ENCODE measurements around the gene CFAP43.

The CFAP43 gene

DNA sequence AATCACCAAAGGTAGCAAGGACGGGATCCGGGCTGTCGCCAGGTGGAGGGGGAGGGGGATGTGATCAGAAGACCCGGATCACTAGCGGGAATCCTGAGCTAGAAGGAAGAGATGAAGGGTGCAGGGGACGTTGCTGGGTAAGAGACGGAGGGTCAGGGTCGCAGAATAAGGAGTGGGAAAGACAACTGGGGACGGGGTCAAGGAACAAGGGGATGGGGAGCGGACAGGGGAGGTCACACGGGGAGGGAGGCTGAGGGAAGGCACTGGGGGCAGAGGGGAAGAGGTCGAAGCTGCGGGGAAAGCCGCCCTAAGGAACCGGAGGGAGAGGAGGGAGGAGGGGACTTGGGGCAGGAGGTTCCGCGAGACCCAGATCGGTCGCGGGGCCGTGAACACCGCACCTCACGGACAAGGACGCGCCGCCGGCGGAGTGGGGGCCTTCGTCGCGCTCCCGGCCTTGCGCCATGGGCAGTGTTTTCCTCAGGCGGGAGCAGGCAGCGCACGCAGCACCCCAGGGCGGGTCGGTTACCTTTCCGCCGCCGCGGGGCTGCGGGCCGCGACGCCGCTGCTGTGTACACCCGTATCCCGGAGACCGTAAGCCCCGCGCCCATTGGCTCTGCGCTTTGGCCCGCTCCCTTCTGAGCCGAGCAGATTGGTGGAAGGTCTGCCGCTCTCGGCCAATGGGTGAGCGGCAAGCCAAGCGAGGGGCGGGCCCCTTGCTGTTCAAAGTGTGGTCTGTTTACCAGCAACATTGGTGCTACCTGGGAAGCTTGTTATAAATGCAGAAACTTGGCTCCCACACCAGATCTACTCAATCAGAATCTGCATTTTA, at the start of gene CFAP43:
Gene CFAP43, minus strand, starts transcription at position 581 of the 829 bp plus-strand sequence. Its CDS starts 118 bp downstream, at position 463.
- peak; percentile 97 to 99 (median 99) for DNase-seq

GRCh38 chr10:104281694-104282093, 49.5 kb upstream of the CFAP43 start:
- no peak for DNase-seq

GRCh38 chr10:104279550-104280259, 47.5 kb upstream of the CFAP43 start:
- no peak for DNase-seq

- DNase-seq: no peak
Measured at GRCh38 chr10:104277785-104278184, 45.6 kb upstream of the CFAP43 start.

- DNase-seq: no peak
Measured at GRCh38 chr10:104276192-104276591, 44.0 kb upstream of the CFAP43 start.

GRCh38 chr10:104274762-104275721, 42.9 kb upstream of the CFAP43 start:
- DNase-seq: peak in 5 of 6 experiments; percentile 6 to 36 (median 29)

DNA sequence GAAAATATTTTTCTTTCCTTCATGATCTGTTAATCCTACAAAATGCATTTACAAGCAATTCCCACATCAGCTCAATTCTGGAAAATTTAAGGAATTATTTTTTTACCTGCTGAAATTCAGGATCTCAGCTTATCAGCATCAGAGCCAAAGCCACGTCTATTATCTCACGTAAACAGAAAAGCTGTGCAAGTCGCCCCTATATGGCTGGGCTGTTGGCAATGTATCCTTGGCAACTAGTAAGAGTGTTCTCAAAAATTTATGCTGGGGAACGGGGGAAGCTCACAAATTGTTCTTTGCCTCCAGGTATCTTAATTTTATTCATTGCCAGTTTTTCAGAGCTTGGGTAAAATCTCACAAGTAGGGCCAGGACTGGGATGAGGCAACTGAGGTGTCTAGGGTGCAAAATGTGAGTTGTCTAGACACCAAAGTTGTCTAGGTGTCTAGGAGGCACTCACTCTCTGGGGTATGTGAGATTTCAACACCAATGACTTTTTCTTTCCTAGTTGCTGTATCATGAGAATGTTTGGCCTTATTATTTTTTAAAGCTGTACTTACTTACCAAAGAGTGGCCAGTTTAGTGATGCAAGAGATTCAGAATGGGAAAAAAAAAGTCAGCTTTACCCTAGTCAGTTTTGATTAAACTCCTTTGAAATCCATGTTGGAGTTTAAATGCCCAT, 41.9 kb upstream of the CFAP43 start:
- DNase-seq: no peak

DNA sequence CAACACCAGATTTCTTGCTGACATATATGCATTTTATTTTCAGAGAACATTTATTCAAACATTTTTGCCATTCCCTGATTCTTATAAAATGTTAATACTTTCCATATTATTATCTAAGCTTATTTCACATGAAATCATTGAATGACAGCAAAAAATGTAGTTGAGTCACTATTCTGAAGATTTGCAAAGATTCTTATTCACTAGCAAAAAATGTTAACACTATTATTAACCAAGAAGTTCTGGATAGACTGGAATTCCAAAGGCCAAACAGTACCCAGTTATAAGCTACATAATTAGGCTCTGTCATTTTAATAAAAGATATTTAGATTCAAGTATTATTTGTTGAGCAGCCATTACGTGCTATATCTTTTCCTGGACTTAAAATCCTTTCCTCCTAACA, 41.1 kb upstream of the CFAP43 start:
- DNase-seq: no peak

DNA sequence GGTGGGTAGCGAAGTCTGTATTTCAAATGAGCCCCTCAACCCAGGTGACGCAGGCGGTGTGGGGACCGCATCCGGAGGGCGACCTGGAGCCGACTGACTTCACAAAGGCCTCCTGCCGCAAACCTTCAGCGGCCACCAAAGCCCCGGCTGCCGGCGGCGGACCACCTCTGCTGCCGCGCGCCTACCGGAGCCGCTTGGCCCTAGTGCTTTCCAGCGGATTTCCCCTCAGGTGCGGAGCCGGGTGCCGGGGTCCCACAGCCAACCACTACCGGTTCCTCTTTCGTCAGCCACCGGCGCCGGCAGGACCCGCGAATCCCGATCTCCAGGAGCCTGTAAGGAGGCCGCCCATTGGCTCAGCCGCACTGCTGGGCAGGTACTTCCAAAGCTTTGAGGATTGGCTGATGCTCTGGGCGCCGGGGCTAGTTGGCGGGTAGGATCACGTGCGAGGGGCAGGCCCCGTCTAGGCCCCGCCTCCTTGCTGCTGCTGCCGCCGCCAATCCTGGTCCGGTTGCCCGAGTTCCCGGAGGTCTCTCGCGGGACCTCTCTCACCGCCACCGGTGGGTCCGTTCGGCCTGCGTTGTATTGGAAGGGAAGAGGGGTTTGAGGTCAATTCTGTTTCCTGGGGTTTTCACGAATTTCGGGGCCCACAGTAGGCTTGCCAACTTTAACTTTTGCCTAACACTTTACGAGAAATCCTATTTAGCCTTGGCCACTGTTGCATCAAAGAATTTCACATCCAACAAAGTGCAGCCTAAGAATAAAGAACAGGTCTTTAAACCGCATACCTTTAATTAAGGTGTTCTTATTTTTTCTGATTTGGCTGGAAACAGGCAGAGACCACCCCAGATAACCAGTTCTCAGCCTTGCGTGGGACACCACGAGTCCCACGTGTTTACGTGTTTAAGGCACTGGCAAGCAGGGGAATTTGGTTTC, 36.8 kb upstream of the CFAP43 start, which contains the start of gene GSTO2:
Gene GSTO2, plus strand, starts transcription at position 472 of the 933 bp plus-strand sequence. CDS start 5,732 bp downstream, outside the sequence.
- peak; percentile 94 to 99 (median 98) for DNase-seq

DNA sequence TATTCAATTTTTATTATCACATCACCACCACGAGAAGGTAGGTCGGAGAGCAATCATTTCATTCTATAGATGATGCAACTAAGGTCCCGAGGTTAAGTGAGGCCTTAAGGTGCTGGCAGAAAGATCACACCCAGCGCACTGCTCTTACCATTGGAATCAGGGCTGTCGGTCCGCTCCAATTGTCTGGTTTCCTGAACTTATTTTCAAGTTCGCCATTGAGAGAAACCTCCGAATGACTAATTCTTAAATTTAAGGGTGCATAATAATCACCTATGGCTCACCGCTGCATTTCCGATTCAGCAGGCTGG, 36.2 kb upstream of the CFAP43 start:
- DNase-seq: no peak

DNA sequence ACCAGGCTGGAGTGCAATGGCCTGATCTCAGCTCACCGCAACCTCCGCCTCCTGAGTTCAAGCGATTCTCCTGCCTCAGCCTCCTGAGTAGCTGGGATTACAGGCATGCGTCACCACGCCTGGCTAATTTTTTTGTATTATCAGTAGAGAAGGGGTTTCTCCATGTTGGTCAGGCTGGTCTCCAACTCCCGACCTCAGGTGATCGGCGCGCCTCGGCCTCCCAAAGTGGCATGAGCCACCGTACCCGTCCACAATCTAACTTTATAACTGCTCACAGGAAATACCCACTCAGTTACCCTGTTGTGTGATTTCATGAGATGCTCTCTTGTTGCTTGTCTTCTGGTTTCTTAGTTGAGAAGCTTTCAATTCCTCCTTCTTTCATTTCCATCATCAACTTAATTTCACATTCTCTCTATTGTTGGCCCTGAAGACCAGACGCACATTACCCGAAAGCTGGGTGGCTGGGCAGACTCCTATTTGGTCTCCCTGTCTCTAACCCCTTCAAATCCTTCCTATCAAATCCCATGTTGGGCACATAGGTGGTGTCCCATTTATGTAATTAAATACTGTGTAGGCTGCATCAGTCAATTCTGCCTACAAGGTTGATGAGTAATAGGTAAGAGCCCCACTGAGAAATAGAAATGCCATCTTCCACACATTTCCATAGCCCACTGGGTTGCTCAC, 35.7 kb upstream of the CFAP43 start:
- DNase-seq: peak in 1 of 6 experiments; percentile 19

DNA sequence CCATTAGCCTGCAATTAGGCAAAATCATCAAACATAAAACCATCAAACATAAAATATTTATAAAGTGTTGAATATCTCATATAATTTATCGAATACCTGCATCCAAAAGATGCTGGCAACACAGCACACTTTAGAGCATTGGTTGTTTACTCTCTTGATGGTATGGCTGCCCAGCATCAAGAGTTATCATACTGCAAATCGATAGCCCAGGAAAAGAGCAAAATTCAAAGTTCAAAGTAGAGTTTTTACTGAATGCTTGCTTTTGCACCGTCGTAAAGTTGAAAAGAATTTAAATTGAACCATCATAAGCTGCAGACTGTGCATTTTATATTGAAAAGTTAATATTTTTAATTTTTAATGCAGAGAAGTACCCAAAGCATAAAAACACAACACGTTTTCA, 32.6 kb upstream of the CFAP43 start:
- no peak for DNase-seq

DNA sequence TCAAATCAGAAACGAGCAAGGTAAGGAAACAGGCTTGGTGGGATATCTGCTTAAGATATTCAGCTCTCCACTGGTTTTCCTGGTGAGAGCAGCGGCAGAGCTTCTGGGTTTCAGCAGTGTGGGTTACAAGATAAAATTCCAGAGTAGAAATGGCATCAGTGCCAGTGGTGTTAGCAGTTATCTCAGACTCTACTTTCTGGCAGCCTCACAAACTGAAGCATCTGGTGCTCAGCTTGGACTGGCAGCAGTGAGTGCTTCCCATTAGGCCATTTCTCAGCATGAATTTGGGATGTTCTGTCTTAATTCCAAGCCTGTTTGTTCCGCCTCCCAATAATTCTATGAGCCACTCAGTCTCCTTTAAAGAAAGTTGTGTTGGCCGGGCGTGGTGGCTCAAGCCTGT, 29.9 kb upstream of the CFAP43 start:
- no peak for DNase-seq

GRCh38 chr10:104260775-104261115, 28.6 kb upstream of the CFAP43 start:
- no peak for DNase-seq

DNA sequence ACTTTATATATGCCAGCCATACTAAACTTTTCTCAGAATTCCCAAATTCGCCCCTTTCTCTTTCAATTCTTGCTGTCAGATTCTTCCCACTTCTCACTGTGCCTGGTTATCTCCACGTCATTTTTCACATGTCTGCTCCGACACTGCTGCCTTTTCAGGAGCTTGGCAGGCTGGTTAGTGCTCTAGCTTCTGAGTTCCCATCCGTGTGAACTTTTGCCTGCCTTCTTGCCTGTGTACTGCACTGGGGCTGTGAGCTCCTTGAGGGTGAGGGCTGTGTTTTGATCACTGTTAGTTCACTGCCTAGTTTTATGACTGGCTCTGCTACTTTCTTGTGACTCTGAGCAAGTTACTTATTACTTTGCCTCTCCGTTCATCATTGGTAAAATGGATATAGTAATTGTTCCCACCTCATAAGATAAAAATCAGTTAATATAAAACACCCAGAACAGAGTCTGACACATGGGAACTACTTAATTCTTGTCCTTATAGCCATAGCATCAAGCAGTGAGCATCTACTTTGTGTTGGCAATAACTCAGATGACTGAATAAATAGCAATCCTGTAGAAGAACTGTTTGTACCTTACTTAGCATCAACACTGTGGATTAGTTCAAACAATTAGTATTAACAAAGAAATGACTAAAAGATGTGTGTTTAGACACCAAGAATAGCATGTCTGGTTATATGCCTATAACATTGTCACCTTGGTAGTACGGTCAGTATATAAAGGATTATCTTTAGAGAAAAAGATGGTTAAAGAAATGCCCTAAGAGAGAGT, 28.0 kb upstream of the CFAP43 start:
- DNase-seq: no peak

- DNase-seq: no peak
Measured at GRCh38 chr10:104259456-104259855, 27.3 kb upstream of the CFAP43 start.

- DNase-seq: no peak
Measured at GRCh38 chr10:104258209-104258608, 26.0 kb upstream of the CFAP43 start.

DNA sequence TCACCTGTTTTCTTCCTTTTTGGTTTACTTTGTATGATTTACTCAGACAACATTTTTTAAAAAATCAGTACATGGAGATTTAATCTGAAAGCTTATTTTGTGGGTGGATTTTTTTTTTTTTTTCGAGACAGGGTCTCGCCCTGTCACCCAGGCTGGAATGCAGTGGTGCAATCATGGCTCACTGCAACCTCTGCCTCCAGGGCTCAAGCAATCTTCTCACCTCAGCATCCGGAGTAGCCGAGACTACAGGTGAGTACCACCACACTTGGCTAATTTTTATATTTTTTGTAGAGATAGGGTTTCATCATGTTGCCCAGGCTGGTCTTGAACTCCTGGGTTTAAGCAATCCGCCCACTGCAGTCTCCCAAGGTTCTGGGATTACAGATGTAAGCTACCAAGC, 25.1 kb upstream of the CFAP43 start:
- no peak for DNase-seq

DNA sequence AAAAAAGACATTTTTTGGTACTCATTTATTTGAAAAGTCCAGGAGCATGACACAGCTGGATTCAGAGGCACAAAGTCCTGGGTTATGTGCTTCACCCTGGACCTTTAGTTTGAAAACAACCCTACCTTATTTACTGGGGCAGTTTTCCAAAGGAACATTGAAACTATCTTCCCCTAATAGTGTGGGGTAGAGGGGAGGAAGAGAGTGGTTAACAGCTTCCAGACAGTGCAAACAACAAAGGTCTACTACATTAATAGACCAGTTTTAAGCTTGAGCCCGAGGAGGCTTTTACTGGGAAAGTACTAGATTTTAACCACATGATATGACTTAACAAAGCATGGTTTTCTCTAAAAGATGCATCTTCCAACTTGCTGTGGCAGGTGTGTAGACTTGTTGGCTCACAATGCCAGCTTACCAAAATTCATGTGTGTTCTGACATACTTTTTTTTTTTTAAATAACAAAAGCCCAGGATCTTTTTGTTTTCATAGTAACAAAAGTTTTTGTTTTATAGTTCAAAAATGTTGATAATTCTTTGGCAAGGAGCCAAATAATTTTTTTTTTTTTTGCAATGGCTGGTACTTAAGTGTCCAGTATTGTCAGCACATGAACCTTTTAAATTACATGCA, 24.3 kb upstream of the CFAP43 start:
- DNase-seq: peak in 2 of 6 experiments; percentile 17 to 19

All from stimulated activated naive CD4-positive, alpha-beta T cell (primary cell).